Epidermal melanocyte (primary cell): ENCODE results near the gene RBMS1.

Experiments used
- DNase-seq: peaks from one replicate; pipeline ENCODE4 v3.0.0; 2011; ENCODE audit warnings: low spot score; ENCODE audit not compliant: insufficient read length

Gene RBMS1

DNA sequence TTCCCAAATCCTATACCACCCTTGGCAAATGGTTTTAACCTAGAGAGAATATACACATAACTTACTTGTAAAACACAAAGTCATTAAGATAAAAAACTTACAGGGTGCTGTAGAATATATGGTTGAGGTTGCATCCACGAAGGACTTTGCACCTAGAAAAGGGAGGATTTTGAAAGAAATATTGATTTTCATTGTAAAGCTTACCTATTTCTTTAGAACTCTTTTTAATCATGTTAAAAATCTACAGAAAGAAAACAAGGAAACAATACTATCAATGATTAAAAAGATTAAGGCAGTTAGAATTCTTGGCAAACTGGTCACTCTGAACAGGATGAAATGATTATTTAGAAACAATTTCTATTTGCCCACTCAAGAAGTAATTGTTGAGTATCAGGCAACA, 212.4 kb downstream of the RBMS1 start:
- DNase-seq: no peak

DNA sequence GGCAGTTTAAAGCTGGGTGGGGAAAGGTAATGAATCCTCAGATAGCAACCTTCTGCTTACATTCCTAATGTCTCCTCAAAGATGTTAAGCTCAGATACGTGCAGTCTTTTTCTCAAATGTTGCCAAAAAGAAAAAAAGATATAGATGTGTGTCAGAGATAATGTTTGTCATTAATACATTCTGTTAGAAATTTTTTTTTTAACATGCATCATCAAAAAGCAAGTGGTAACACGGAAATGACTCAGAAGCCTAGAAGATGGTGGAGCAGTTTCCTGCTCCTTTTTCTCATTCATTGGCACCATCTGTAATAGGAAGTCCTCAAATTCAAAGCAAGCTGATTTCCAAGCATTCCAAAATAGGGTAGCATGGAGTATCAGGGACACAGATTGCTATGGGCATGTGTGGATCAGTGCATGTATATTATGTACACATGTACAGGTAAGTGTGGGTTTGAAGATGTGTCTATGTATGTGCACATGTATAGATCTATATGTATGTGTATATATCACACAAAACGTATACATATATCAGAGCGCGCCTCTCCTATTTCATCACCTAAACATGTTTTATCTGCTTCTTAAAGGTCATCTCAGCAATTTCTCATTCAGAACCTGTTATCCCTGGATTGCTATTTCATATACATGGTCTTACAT, 213.7 kb downstream of the RBMS1 start:
- DNase-seq: no peak

DNA sequence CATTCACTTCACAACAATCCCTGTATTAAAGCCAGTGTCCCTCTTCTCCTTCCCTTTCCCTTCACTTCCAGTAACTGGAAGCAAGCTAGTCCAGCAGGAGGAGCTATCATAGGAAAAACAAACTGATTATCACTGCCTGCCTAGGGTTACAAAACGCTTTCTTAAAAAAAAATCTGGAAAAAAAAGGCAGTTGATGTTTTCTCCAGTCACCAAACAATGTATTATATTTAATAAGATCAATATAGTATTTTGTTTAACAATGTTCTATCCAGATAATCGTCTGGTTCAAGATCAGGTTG, 214.8 kb downstream of the RBMS1 start:
- no peak for DNase-seq

DNA sequence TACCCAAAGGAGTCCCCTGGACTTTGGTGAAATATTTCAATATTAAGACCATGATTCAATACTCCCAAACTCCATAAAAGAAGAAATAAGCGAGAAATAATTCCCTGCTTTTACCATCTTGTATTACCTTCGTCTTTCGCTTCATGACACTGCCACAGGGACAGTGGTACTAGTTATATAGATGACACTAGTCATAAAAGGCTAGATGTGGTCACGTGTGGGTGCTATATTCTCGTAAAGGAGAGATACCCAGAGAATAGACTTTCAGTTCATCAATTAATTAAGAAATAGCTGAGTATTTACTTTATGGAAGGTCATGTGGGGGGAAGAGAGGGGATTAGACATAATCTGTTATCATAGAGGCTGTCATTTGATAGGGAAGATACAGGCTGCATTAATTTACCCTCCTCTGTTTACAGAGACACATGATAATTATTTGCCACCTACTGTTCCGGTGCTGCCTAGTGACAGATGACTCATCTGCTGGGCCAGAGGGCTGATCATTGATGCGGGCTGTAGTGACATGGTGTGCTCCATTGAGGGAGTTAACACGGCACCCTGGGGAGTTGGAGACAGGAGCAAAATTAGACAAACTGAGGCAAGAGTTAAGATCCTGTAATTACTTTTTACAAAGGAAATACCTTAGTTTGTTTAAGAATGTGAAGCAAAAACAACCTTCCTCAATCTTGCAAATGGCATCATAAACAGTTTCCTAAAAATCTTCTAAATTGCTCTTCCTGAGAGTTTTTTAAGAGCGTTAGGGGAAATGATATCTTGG, 215.3 kb downstream of the RBMS1 start:
- DNase-seq: no peak

GRCh38 chr2:160277151-160277550, 216.5 kb downstream of the RBMS1 start:
- no peak for DNase-seq

DNA sequence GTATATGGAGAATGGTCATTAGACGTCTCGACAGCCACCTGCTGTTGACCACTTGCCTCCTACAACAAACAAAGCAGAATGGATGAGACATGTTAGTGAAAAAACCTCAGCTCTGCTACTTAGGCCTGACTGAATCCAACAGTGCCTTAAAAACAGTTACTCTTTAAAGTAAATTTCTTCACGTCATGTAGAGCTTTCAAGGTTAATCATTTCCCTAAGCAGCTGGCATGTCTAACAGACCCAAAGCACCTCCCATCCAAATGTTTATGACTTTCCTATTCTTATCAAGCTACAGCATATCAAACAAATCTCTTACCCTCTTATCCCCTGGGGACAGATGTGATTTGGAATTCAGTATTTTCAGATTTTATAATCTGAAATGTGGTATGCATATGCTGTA, 218.0 kb downstream of the RBMS1 start:
- DNase-seq: no peak

DNA sequence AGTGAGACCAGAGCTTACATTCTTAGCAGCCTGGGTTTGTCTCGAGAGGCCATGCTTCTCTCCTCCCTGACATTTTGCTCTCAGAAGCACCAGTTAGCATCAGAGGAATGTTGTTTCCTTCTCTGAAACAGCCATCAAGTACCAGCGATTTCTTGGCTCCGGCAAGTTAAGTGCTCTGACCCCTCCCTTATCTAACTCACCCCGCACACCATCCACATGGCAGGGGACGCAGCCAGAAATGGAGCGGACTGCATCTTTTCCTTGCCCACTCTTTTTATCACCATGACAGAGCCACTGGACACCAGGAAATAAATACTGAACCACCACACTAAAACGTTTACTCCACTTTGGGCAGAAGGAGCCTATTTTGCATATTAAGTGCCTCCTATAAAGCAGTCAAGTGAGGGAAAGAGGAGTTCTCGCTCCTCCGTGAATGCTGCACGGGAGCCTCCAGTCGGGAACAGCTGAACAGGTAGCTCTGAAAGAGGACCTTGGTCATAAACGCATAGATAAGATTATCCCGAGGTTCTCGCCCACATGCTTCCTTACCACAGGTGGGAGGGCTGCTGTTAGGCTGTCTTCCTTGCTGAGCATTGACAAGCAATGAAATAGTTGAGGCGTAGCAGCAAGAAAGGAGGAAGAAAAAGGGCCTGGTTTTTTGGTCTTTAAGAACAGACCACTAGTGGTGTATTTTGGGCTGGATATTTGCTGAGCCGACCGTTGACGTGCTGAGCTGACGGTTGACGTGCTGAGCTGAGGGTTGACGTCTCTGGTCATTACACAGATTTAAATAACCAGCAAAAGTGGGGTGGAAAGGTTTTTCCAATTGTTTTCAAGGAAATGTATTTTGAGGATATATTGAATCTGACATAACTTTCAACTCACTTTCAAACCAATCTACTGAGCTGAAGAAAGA, 222.2 kb downstream of the RBMS1 start:
- DNase-seq: no peak

DNA sequence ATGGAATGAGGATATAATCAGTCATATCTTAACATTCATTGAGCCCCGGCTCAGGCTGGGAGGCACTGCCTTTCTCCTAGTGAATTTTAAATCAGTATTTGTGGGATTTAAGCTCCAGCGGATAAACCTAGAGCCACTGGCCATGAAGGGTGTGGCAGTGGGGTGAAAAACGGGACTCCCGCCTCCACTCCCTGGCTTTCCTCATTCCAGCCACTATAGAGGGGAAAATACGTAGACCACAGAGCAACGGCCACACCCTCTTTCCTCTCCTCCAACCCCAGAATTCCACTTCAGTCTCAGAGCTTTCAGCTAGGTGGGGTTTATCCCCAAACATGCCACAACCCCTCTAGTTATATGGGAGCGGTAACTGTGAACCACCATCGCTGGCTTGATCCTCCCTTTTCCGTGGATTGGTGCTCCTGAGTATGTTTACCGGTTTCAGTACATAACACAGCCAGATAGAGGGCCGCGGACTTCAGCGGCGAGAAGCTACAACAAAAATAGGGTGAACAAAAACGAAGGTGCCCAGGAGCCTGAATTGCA, 223.0 kb downstream of the RBMS1 start:
- no peak for DNase-seq

DNA sequence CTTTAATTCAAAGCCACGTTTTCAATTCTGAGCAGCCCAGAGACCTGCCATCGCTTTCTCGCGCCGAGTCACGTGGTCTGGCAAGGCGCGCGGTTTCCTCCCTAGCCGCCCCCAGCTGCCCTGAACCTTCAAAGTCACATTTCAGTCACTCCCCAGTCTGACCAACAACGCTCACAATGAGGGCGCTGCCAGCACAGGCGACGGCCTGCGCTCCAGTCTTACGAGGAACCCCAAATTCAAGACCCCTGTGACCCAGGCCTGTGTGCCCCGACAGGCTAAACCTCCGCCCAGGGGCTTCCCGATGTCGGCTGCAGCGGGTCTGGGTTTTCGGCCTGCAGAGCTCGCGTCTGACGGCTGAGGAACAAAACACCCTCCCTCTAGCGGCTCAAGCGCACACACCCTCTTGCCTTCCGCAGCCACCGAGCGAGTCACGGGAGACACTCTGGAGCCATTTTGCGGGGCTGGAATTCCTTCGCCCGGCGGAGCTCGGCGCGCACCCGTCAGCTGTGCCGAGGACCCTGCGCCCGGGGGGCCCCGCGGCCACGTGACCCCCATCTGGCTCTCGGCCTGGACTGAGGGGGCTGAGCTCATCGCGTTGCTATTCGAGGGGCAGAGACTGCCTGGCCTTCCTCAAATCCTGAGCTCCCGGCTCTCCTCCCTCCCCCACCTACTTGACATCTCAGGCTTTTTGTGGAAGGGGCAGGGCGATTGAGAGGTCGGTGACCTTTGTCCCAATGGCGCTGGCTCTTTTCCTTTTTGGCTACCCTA, 223.6 kb downstream of the RBMS1 start:
- peak; percentile 66 for DNase-seq

- DNase-seq: no peak
Measured at GRCh38 chr2:160269365-160269764, 224.2 kb downstream of the RBMS1 start.

GRCh38 chr2:160268151-160268781, 225.3 kb downstream of the RBMS1 start:
- DNase-seq: no peak

GRCh38 chr2:160267692-160268091, 225.9 kb downstream of the RBMS1 start:
- no peak for DNase-seq

DNA sequence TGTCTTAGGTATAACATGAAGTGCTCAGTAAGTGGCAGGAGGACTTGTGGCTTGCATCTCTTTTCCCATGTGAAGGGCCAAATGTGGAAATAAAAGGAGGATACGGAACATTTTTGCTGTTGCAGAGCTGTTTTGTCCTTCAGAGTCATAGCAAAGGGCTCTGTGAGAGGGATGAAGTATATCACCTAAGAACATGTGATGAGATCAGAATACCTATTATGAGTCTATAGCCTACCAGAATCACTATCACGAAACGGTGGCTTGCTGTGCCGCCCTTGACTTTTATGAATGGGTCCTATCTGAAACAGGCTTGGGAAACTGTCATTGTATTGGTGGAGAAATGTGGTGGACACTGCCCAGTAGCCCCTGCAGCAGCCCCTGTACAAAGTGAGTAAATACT, 226.6 kb downstream of the RBMS1 start:
- DNase-seq: no peak

DNA sequence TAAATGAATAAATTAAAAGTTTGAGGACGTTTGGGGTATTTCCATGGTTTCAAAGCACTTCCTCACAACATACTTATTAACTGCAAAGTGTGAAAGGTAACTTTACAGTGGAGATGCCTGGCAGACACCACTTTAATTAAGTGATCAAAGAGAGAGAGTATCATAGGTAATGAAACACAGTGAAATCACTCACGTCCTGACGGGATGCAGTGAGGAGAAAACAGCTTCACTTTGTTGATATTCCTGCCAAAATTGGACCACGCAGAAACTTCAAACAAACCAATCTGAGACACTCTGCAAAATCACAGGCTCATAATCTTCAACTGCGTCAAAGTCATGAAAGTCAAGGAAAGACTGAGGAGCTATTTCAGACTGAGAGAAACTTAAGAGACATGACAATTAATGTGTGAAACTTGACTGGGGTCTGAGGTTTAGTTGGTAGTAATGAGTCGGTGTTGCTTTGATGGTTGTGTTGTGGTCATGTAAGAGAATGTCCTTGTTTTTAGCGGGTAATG, 227.5 kb downstream of the RBMS1 start:
- no peak for DNase-seq

DNA sequence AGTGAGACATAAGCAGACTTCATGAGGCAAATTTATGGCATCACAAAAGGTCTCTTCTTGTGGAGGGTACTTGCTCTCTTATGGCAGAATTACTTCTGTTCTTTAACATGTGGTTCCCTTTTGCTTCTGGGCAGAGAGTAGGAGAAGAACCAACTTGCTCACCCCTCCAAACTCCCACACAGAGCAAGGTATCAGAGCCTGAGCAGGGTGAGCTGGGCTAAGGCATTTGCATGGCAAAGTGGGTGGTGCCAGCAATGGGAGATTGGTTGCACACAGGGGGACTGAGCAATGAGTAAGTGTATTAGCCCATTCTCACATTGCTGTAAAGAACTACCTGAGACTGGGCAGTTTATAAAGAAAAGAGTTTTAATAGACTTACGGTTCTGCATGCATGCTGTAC, 229.3 kb downstream of the RBMS1 start:
- no peak for DNase-seq

DNA sequence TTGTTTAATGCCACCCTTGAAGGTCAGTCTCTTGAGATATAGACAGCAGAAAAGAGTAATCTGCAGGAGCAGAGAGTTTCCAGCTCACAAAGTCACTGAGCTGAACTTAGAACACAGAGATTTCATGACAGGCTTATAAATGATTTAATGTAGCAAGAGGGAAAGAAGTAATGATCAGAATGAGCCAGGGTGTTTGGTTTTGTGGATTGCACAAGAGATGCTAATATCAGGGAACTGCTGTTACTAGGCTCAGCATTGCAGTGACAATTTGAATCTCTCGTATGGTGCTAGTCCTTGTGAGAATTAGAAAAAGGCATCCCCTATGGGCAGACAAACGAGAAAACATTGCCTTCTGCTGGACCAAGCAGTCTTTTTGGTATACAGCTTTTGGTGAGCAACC, 231.9 kb downstream of the RBMS1 start:
- DNase-seq: no peak

DNA sequence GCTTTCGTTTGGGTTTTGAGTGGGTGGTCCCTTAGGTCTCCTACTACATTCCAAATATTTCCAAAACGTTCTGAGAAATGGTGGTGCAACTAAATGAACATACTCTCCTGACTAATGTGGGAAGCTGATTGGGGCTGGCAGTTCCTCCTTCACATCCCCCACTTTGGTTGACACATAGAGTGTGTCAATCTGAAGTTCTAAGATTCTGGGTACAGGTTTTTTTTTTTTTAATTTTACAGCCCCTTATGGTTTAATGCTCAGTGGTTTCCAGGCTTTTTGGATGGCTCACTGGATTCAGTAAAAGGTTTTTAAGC, 235.2 kb downstream of the RBMS1 start:
- no peak for DNase-seq

- DNase-seq: no peak
Measured at GRCh38 chr2:160257743-160258491, 235.7 kb downstream of the RBMS1 start.

DNA sequence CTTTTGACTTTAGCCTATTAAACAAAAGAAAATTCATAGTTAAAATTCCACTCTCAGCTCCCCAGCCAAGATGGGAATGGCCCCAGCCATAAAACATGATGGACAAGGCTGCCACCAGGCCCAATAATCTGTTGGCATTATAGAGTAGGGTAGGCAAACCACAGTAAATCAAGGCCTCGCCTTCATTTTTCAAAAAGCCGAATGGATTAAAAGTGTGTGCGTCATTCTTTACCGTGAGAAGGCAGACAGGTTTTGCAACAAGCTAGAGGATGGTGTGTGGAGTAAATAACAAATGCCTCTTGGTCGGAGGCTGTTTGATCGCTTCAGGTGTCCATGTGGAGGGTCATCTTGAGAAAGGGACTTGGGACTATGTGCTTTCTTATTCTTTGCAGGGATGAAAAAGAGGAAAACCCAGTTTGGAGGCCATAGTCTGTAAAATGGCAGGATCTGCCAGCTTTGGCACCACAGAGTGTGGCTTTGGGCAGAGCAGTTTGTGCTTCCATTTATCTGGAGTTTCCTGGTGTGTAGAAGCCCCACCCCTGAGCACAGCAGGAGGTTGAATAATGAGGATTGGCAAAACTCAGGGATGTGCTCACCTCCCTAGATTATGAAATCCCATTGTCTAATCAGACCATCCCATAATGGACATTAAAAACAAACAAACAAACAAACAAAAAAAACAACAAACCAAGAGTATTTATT, 236.4 kb downstream of the RBMS1 start:
- DNase-seq: no peak
